Measurements from ENCODE around the gene PGAP1. TPM values are rescaled to one million over a fixed set of nuclear protein-coding genes. Genes with fewer than 3 reads are reported as not detected.
"Not testable (repeated sequence)": the region's sequence is repeated elsewhere in the genome, so short reads cannot be mapped to it uniquely, and the experiment has no call there.

Gene PGAP1
- polyA plus RNA-seq, 3 donors = 19.9 to 29.1 (median 26.7) TPM

- DNase-seq = not testable (repeated sequence)
Measured at GRCh38 chr2:196905365-196905764, 21.1 kb downstream of the PGAP1 start.

GRCh38 chr2:196902828-196903227, 23.7 kb downstream of the PGAP1 start:
- no peak for DNase-seq

GRCh38 chr2:196900843-196901242, 25.7 kb downstream of the PGAP1 start:
- no peak for DNase-seq

GRCh38 chr2:196899976-196900375, 26.5 kb downstream of the PGAP1 start:
- DNase-seq = no peak

GRCh38 chr2:196891136-196891535, 35.4 kb downstream of the PGAP1 start:
- DNase-seq = no peak

- DNase-seq = no peak
Measured at GRCh38 chr2:196887431-196887830, 39.1 kb downstream of the PGAP1 start.

- DNase-seq = no peak
Measured at GRCh38 chr2:196884368-196884767, 42.1 kb downstream of the PGAP1 start.

GRCh38 chr2:196876364-196876763, 50.1 kb downstream of the PGAP1 start:
- no peak for DNase-seq

GRCh38 chr2:196875414-196875813, 51.1 kb downstream of the PGAP1 start:
- DNase-seq = no peak

- DNase-seq = no peak
Measured at GRCh38 chr2:196873511-196873910, 53.0 kb downstream of the PGAP1 start.

- DNase-seq = no peak
Measured at GRCh38 chr2:196854629-196855028, 71.9 kb downstream of the PGAP1 start.

- no peak for DNase-seq
Measured at GRCh38 chr2:196853301-196854087, 73.0 kb downstream of the PGAP1 start.

- DNase-seq = no peak
Measured at GRCh38 chr2:196851088-196851487, 75.4 kb downstream of the PGAP1 start.

- no peak for DNase-seq
Measured at GRCh38 chr2:196849895-196850294, 76.6 kb downstream of the PGAP1 start.

GRCh38 chr2:196846295-196846694, 80.2 kb downstream of the PGAP1 start:
- DNase-seq = no peak

GRCh38 chr2:196845371-196845770, 81.1 kb downstream of the PGAP1 start:
- DNase-seq = no peak

GRCh38 chr2:196840171-196840570, 86.3 kb downstream of the PGAP1 start:
- no peak for DNase-seq

- DNase-seq = no peak
Measured at GRCh38 chr2:196839574-196839973, 86.9 kb downstream of the PGAP1 start.

GRCh38 chr2:196836440-196836839, 90.1 kb downstream of the PGAP1 start:
- DNase-seq = no peak

GRCh38 chr2:196830701-196831100, 95.8 kb downstream of the PGAP1 start:
- no peak for DNase-seq

GRCh38 chr2:196827356-196827755, 99.2 kb downstream of the PGAP1 start:
- no peak for DNase-seq

GRCh38 chr2:196823750-196824522, 102.6 kb downstream of the PGAP1 start:
- no peak for DNase-seq

GRCh38 chr2:196821195-196821594, 105.3 kb downstream of the PGAP1 start:
- no peak for DNase-seq

Data from renal pelvis (tissue), 4 donors.